HepG2 (cell line): ENCODE data around the gene L1CAM. TPM values are rescaled to one million over a fixed set of nuclear protein-coding genes. Genes with fewer than 3 reads are reported as not detected.

ENCODE experiments used
- ATAC-seq: fragments of 200-7000 bp; cut with Tn5 transposase; 3 replicates; pipeline ENCODE4 v1.9.1; 2020; ENCODE audit warnings: mild to moderate bottlenecking, moderate library complexity
- BruUV-seq: library from RNA; stranded (reverse); fragments of 400-500 nt; replicated peaks from 2 replicates; lab custom pipeline; 2021; lab: Mats Ljungman, UMichigan
- CTCF ChIA-PET: fragments of 300-600 bp; formaldehyde crosslinking; extraction: SDS; loops from one replicate; lab custom pipeline; 2021; ENCODE audit warnings: low total read pairs, inconsistent platforms, low intra/inter-chr PET ratio; lab: Yijun Ruan, JAX
- POLR2A ChIA-PET: fragments of 350-600 bp; sonication (Branson Sonifier 250); formaldehyde crosslinking; loops from one replicate; lab custom pipeline; 2020; ENCODE audit warnings: antibody characterized with exemption, inconsistent platforms; lab: Yijun Ruan, JAX
- DNase-seq: peaks from one replicate; pipeline ENCODE4 v3.0.0-alpha.2; 2015; ENCODE audit warnings: low spot score
- FAIRE-seq: peaks from 3 replicates; lab custom pipeline; 2011; peaks lifted over from hg19 to GRCh38; lab: Jason Lieb, UNC
- H2AFZ ChIP-seq: one replicate; pipeline ENCODE4 v1.6.1; 2011; ENCODE audit warnings: low read length, inconsistent platforms
- H3K27ac ChIP-seq: fragments of 300-600 bp; 3 replicates; pipeline ENCODE4 v1.8.0; 2011; ENCODE audit warnings: mixed run types, mild to moderate bottlenecking, mixed read lengths, low read length, inconsistent platforms; ENCODE audit not compliant: insufficient read depth; ENCODE audit errors: extremely low read length
- H3K27me3 ChIP-seq, 2 experiments: fragments of 200-600 bp in 1 of 2; 2 replicates in 1 of 2; 3 replicates in 1 of 2; pipeline versions ENCODE4 v1.6.0 to v1.8.0; 2011; ENCODE audit warnings: low read length in 2 of 2, mild to moderate bottlenecking in 2 of 2, moderate library complexity in 2 of 2, inconsistent platforms in 1 of 2; ENCODE audit not compliant: insufficient read depth in 2 of 2, control insufficient read depth in 1 of 2
- H3K36me3 ChIP-seq, 2 experiments: fragments of 200-600 bp in 1 of 2; replicated peaks in 1 of 2; 2 replicates in 1 of 2; 3 replicates in 1 of 2; pipeline versions ENCODE4 v1.5.1 to v1.8.0; 2011; ENCODE audit warnings: low read length in 2 of 2, inconsistent platforms in 1 of 2; ENCODE audit not compliant: insufficient read depth in 2 of 2, control insufficient read depth in 1 of 2
- H3K4me1 ChIP-seq: 2 replicates; pipeline ENCODE4 v1.5.1; 2012; ENCODE audit warnings: low read length, inconsistent platforms; ENCODE audit not compliant: insufficient read depth
- H3K4me2 ChIP-seq: 2 replicates; pipeline ENCODE4 v1.6.0; 2011; ENCODE audit warnings: low read depth, low read length, inconsistent platforms
- H3K4me3 ChIP-seq, 3 experiments: fragments of 200-600 bp in 1 of 3; sonication (generic), shearing (Covaris generic) in 1 of 3; replicated peaks in 1 of 3; 2 replicates each; pipeline ENCODE4 v1.5.1; 2011 to 2016; ENCODE audit warnings: low read length in 3 of 3, inconsistent platforms in 2 of 3, low read depth in 2 of 3, mild to moderate bottlenecking in 2 of 3, control low read depth in 1 of 3, mixed read lengths in 1 of 3; ENCODE audit not compliant: insufficient read depth in 1 of 3
- H3K79me2 ChIP-seq: one replicate; pipeline ENCODE4 v1.6.1; 2011; ENCODE audit warnings: low read length, inconsistent platforms; ENCODE audit not compliant: insufficient read depth
- H3K9ac ChIP-seq: 2 replicates; pipeline ENCODE4 v1.6.0; 2011; ENCODE audit warnings: mild to moderate bottlenecking, low read depth, low read length, inconsistent platforms; ENCODE audit not compliant: insufficient read depth
- H3K9me3 ChIP-seq: 2 replicates; pipeline ENCODE4 v1.5.1; 2012; ENCODE audit warnings: mild to moderate bottlenecking, low read length
- H4K20me1 ChIP-seq: 2 replicates; pipeline ENCODE4 v1.6.0; 2011; ENCODE audit warnings: inconsistent platforms, mild to moderate bottlenecking, low read length, moderate library complexity; ENCODE audit not compliant: insufficient read depth
- AGO2 ChIP-seq: fragments of 200-400 bp; formaldehyde crosslinking; optimal IDR thresholded peaks from 2 replicates; pipeline ENCODE3; 2017; ENCODE audit warnings: mild to moderate bottlenecking, low read depth, low read length, moderate library complexity
- CEBPB ChIP-seq: IDR thresholded peaks from 2 replicates; pipeline ENCODE4 v1.6.1; 2011; ENCODE audit warnings: low read depth, low read length, improper control_type of control experiment, borderline replicate concordance
- CSRNP1 ChIP-seq: sonication (generic); formaldehyde crosslinking; IDR thresholded peaks from 2 replicates; pipeline ENCODE4 v1.8.1; 2023; ENCODE audit warnings: mild to moderate bottlenecking, missing genetic modification reagents
- FIP1L1 ChIP-seq: fragments of 200-400 bp; formaldehyde crosslinking; IDR thresholded peaks from 2 replicates; pipeline ENCODE4 v1.6.1; 2018; ENCODE audit warnings: low read depth, mild to moderate bottlenecking, low read length, moderate library complexity, borderline replicate concordance; ENCODE audit not compliant: insufficient read depth
- NFYB ChIP-seq: sonication (generic); formaldehyde crosslinking; IDR thresholded peaks from 2 replicates; pipeline ENCODE4 v1.4.0; 2020; ENCODE audit warnings: missing genetic modification reagents
- PHF8 ChIP-seq: sonication (generic); formaldehyde crosslinking; IDR thresholded peaks from 2 replicates; pipeline ENCODE4 v1.5.0; 2020; ENCODE audit warnings: missing genetic modification reagents
- POGZ ChIP-seq: sonication (generic); formaldehyde crosslinking; IDR thresholded peaks from 2 replicates; pipeline ENCODE4 v1.4.0; 2020; ENCODE audit warnings: mild to moderate bottlenecking, missing genetic modification reagents
- RBFOX2 ChIP-seq: fragments of 200-400 bp; formaldehyde crosslinking; IDR thresholded peaks from 2 replicates; pipeline ENCODE4 v1.6.1; 2017; ENCODE audit warnings: low read depth, mild to moderate bottlenecking, low read length
- REL ChIP-seq: sonication (generic); formaldehyde crosslinking; conservative IDR thresholded peaks from 2 replicates; pipeline ENCODE4 v1.8.0; 2022; ENCODE audit warnings: mild to moderate bottlenecking, missing genetic modification reagents, moderate library complexity
- ZC3H13 ChIP-seq: sonication (generic); formaldehyde crosslinking; IDR thresholded peaks from 2 replicates; pipeline ENCODE4 v1.8.1; 2023; ENCODE audit warnings: mild to moderate bottlenecking, missing genetic modification reagents, moderate library complexity
- ZFP36L2 ChIP-seq: sonication (generic); formaldehyde crosslinking; IDR thresholded peaks from 2 replicates; pipeline ENCODE4 v1.4.0; 2020; ENCODE audit warnings: missing genetic modification reagents
- ZNF788 ChIP-seq: sonication (generic); formaldehyde crosslinking; IDR thresholded peaks from 2 replicates; pipeline ENCODE4 v1.5.0; 2020; ENCODE audit warnings: mild to moderate bottlenecking, missing genetic modification reagents, borderline replicate concordance
- WGBS: methylation state at CpG from one replicate; pipeline ENCODE4 v1.1.6; 2017; ENCODE audit warnings: low lambda C conversion rate; 5-methylcytosine and 5-hydroxymethylcytosine counted together
- in situ Hi-C: cut with HindIII; loops from 2 replicates; pipeline ENCODE4 v1.10.0; 2017; ENCODE audit warnings: low pct_unique_long_range_greater_than_20kb; ENCODE audit not compliant: extremely low pct_ligation_motif_present
- intact Hi-C: fragments of 100-400 bp; cut with micrococcal nuclease; formaldehyde crosslinking; loops from one replicate; pipeline ENCODE4 v1.10.0; 2022; ENCODE audit not compliant: unreplicated experiment
- polyA plus RNA-seq, 8 experiments: library from polyadenylated mRNA; depleted of rRNA in 3 of 8; stranded (reverse) in 7 of 8; unstranded in 1 of 8; fragments of >200 nt; fragmentation: Illumina TruSeq in 4 of 8; extraction: Trizol in 4 of 8; gene quantifications; 2 replicates each; pipeline versions ENCODE4 v1.2.1 to v1.2.3, GENCODE V29; 2011 to 2016; ENCODE audit warnings: low read depth in 4 of 8, missing spikeins in 1 of 8, mixed read lengths in 1 of 8; ENCODE audit not compliant: insufficient read depth in 1 of 8
- total RNA-seq, 5 experiments: library from RNA; depleted of rRNA; stranded (reverse); fragments of >200 nt; fragmentation: Illumina TruSeq; extraction: Trizol; gene quantifications; 2 replicates each; pipeline ENCODE4 v1.2.3, GENCODE V29; 2016; ENCODE audit warnings: low read depth in 1 of 5
- TF ChIP-seq, protein P1 (sequence below): sonication (generic); formaldehyde crosslinking; IDR thresholded peaks from 2 replicates; pipeline ENCODE4 v1.8.1; 2022; ENCODE audit warnings: low read depth, mild to moderate bottlenecking, missing genetic modification reagents

The L1CAM gene
- total and polyA plus RNA-seq, 2 of the 13 experiments (the other 11 are each of a cell fraction or from before 2014, with no cell fraction given) = 1.4 to 2.0 TPM

- intact Hi-C loops (no loop called here), in situ Hi-C loops (no loop called here)
- Histone ChIP-seq H3K27me3 (no peaks in the 10 kb centered on the region), H3K9ac (no peak overlapping the region), H2AFZ (no peak overlapping the region), H3K4me1 (peaks cover 31% of the 10 kb centered on the region), H4K20me1 (no peaks in the 10 kb centered on the region), H3K79me2 (peaks cover 9% of the 10 kb centered on the region), H3K27ac (no peak overlapping the region), H3K36me3 (peaks cover 1 to 8% of the 10 kb centered on the region in 2 experiments; a peak in 1 of 5 replicates), H3K4me2 (no peak overlapping the region), H3K4me3 (no peak overlapping the region), H3K9me3 (no peaks in the 10 kb centered on the region)
- POLR2A ChIA-PET = interaction anchor here (4.2 kb wide), 1 partner anchor 17 kb away, joined by 82 read pairs; the partner anchor contains the start of gene RENBP
- DNase-seq (no peak), ATAC-seq (no peak), FAIRE-seq (no peak)
- CTCF ChIA-PET = no interaction called here
- no TSS peak for BruUV-seq
- 0 out of 2 replicates have a peak, but pooled peaks have one; percentile 23 for TF ChIP-seq RBFOX2
- TF ChIP-seq AGO2 = peak; percentile 26
- TF ChIP-seq CSRNP1 (CRISPR knock-in tag) = no peak
- WGBS = 92% methylated on average over 13 of the region's 31 CpGs
Measured at GRCh38 chrX:153930011-153930910, 44.3 kb upstream of the L1CAM start.

- FAIRE-seq = no peak
- in situ Hi-C loops = no loop called here
- H3K79me2 ChIP-seq = peaks cover 9% of the 10 kb centered on the region
- TF ChIP-seq POGZ (CRISPR knock-in tag) (no peak), FIP1L1 (no peak), REL (CRISPR knock-in tag) (no peak), ZFP36L2 (no peak), NFYB (no peak), PHF8 (CRISPR knock-in tag) (no peak), ZC3H13 (CRISPR knock-in tag) (no peak), ZNF788 (CRISPR knock-in tag) (no peak), CEBPB (no peak)
- TF ChIP-seq, protein P1, sequence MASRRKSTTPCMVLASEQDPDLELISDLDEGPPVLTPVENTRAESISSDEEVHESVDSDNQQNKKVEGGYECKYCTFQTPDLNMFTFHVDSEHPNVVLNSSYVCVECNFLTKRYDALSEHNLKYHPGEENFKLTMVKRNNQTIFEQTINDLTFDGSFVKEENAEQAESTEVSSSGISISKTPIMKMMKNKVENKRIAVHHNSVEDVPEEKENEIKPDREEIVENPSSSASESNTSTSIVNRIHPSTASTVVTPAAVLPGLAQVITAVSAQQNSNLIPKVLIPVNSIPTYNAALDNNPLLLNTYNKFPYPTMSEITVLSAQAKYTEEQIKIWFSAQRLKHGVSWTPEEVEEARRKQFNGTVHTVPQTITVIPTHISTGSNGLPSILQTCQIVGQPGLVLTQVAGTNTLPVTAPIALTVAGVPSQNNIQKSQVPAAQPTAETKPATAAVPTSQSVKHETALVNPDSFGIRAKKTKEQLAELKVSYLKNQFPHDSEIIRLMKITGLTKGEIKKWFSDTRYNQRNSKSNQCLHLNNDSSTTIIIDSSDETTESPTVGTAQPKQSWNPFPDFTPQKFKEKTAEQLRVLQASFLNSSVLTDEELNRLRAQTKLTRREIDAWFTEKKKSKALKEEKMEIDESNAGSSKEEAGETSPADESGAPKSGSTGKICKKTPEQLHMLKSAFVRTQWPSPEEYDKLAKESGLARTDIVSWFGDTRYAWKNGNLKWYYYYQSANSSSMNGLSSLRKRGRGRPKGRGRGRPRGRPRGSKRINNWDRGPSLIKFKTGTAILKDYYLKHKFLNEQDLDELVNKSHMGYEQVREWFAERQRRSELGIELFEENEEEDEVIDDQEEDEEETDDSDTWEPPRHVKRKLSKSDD (CRISPR knock-in tag) = no peak
Measured at GRCh38 chrX:153929576-153929975, 43.6 kb upstream of the L1CAM start.

More at GRCh38 chrX:153929576-153929975, 43.6 kb upstream of the L1CAM start:
- Histone ChIP-seq H3K27ac (no peak overlapping the region), H3K36me3 (peaks cover 1 to 8% of the 10 kb centered on the region in 2 experiments; a peak in 1 of 5 replicates), H3K9me3 (no peaks in the 10 kb centered on the region), H3K4me2 (no peak overlapping the region), H2AFZ (no peak overlapping the region), H3K27me3 (no peaks in the 10 kb centered on the region), H4K20me1 (no peaks in the 10 kb centered on the region), H3K4me1 (peaks cover 38% of the 10 kb centered on the region), H3K9ac (no peak overlapping the region), H3K4me3 (no peak overlapping the region)
- BruUV-seq = no TSS peak
- CTCF ChIA-PET = no interaction called here
- POLR2A ChIA-PET = interaction anchor here (4.2 kb wide), 1 partner anchor 17 kb away, joined by 82 read pairs; the partner anchor contains the start of gene RENBP
- ATAC-seq (no peak), DNase-seq (no peak)
- 80% methylated on average over 1 of the region's 10 CpGs for WGBS
- intact Hi-C loops = no loop called here
